GM18858 (cell line): ENCODE data around the gene LMBRD1.
"Not testable (repeated sequence)": the region's sequence is repeated elsewhere in the genome, so short reads cannot be mapped to it uniquely, and the experiment has no call there.

Source experiments
- ATAC-seq: cut with Tn5 transposase; IDR thresholded peaks from one replicate; pipeline ENCODE4 v1.9.1; 2021; ENCODE audit not compliant: unreplicated experiment

The LMBRD1 gene

DNA sequence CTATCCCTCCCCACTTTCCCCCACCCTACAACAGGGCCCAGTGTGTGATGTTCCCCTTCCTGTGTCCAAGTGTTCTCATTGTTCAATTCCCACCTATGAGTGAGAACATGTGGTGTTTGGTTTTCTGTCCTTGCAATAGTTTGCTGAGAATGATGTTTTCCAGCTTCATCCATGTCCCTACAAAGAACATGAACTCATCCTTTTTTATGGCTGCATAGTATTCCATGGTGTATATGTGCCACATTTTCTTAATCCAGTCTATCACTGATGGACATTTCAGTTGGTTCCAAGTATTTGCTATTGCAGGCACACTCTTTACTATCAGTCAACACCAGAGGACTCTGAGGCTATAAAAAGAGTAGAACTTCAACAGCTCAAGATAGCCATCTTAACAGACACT lies 2.0 kb upstream of the LMBRD1 start:
- not testable (repeated sequence) for ATAC-seq

DNA sequence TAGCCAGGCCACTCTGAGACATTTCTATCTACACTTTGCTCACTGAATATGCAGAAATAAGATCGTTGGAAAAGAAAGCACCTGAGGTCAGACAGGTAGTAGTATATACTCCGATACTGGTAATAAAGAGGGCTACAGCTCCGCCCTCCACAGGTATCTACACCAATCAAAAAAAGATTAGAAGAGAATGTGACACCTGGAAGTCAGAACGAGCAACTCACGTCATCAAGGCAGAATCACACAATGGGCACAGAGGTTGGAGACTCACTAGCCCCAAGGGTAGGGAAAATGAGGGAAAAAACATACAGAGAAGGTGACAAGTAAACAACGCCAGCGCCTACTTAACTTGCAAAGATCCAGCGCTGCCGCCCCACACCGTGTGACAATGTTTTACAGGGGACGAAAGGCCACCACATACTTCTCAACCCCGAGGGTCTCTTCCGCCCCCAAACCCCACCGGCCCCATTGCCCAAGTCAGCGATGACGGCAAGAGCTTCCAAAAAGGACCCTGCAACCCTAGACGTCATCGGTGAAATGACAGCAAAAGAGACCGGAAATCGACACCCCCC lies 653 bp downstream of the LMBRD1 start:
- peak; percentile 32 for ATAC-seq

DNA sequence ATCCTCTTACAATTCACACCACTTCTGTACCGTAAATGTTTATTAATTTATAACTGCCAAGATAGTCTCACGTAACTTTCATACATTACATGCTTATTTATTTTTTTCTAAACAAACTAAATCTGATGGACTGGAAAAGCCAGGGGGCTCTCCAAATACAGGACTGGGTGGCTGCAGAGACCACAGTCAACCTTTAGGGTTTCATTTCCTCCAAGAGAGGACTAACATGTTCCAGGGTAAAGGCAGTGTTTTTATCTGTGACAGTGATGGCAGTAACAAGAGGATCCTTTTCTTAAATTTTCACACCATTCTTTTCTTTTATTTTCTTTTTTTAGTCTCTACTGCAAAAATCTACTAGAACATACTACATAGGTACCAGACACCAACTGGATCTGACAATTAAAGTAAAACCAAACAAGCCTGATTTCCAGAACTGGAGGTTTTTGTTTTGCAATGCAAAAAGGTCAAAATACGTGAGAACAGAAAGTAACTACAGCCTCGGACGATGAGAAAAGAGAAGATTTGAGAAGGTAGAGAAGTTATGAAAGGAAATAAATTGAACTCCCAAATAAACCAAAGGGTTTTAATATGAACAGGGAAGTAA lies 1.2 kb downstream of the LMBRD1 start:
- ATAC-seq, result peak; percentile 45

DNA sequence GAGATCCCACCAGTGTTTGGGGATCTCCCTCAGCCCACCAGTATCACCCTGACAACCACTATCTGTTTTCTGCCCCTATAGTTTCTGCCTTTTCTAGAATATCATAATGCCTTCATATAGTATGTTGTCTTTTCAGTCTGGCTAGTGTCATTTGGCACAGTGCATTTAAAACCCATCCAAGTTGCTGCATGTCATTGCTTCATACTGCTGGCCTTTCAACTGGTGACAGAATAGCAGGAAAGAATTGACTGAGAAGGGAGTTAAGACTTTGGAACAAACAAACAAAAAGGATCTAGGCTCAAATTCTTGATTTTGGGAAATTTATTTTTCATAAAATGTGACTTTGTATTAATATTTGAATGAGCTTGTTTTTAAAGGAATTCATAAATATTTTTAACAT lies 4.5 kb downstream of the LMBRD1 start:
- ATAC-seq, result no peak

- peak; percentile 29 for ATAC-seq
These were observed 5.7 kb downstream of the LMBRD1 start for GRCh38 chr6:69791065-69791471.

DNA sequence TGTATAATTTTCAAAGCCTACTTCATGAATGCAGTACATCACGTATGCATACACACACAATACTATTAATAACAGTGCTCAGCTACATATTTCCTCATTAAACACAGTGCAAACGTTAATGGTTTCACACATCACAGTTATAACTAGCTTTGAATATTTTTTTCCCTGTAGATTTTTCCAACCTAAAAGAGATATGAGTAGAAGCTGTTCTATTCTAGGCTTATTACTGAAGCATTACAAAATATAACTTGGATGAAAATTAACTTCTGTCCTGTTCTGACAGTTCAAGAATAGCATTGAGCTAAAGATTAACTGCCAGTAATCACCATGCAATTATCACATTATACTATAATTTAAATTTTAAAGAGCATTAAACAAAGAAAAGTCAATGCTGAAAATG lies 6.2 kb downstream of the LMBRD1 start:
- peak; percentile 1 for ATAC-seq

DNA sequence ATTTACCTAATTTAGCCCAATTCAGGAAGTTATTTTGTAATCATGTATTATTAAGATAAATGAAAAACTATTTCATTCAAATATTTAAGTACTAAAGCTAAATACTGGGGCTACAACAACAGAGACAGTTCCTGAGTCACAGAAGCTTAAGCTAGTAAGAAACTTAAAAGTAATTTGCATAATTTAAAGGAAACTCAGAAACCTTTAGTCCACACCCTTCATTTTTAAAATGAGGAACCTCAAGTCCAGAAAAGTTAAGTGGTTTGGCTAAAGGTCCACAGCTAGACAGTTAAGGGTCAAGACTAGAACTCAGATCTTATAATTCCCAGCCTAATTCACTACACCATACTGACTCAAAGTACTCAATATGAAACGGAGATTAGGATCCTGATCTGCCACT lies 7.2 kb downstream of the LMBRD1 start:
- ATAC-seq, result peak; percentile 29

DNA sequence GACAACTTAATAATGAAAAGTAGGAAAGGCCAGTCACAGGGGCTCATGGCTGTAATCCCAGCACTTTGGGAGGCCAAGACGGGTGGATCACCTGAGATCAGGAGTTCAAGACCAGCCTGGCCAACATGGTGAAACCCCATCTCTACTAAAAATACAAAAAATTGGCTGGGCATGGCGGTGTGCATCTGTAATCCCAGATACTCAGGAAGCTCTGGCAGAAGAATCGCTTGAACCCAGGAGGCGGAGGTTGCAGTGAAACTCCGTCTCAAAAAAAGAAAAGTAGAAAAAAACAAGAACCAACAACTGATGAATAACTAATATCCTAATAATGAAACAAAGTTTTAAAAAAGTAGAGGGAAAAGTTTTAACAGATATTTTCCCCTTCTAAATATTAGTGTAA lies 9.4 kb downstream of the LMBRD1 start:
- ATAC-seq, result not testable (repeated sequence)

GRCh38 chr6:69785697-69786096 lies 11.1 kb downstream of the LMBRD1 start:
- ATAC-seq, result no peak

GRCh38 chr6:69784595-69785377 lies 12.0 kb downstream of the LMBRD1 start:
- peak; percentile 88 for ATAC-seq

GRCh38 chr6:69783108-69783507 lies 13.7 kb downstream of the LMBRD1 start:
- ATAC-seq, result no peak

DNA sequence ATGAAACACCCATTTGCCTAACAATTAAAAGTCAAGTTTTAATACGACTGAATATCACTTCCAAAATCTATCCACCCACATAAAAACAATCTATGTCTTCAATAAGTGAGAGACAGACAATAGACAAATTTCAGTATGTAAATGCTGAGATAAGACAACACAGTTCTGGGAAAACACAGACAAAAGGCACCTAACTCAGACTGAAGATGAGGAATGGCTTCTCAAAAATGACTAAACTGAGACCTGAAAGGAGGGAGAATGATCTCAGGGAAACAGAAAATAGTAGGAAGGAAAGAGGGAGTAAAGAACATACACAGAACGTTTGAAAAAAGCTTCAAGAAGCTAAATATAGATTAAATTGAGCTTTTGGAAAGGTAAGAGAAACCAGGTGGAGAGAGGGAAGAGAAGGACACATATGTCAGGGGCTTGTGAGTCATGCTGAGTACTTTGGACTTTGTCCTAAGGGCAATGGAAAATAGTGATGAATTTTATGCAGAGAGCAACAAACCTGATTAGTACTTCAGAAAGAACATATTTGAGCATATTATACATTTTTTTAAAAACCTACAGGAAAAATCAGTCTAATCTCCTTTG lies 16.1 kb downstream of the LMBRD1 start:
- no peak for ATAC-seq

GRCh38 chr6:69775941-69776340 lies 20.9 kb downstream of the LMBRD1 start:
- ATAC-seq, result no peak

GRCh38 chr6:69775585-69775849 lies 21.3 kb downstream of the LMBRD1 start:
- no peak for ATAC-seq

DNA sequence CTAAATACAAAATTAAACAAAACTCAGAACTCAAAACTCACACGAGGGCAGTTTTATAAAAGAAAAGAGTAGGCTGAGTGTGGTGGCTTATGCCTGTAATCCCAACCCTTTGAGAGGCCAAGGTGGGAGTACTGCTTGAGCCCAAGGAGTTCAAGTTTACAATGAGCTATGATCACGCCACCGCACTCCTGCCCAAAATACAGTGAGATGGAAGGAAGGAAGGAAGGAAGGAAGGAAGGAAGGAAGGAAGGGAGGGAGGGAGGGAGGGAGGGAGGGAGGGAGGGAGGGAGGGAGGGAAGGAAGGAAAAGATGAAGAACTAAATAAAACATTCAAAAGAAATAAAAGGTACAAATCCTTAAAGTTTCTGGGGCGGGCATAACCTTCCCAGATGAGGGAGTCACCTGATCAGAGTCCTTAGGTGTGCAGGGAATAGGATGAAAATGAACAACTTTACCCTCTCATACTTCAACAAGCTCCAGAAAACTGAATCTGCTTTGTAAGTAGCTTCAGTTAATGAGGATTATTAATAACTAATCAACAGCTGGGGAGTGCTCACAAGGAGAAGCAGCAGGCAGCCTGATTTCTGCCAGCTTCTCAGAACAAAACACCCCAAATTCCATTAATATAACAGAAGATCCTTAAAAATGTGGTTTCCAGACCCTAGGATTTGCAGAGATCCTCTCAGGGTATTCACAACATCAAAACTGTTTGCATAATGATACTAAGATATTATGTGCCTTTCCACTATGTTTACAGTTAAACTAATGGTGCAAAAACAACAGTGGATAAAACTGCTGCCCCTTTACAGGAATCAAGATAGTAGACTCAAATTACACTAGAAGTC lies 21.8 kb downstream of the LMBRD1 start:
- ATAC-seq, result no peak

- ATAC-seq, result no peak
These were observed 25.5 kb downstream of the LMBRD1 start for GRCh38 chr6:69771158-69771906.

DNA sequence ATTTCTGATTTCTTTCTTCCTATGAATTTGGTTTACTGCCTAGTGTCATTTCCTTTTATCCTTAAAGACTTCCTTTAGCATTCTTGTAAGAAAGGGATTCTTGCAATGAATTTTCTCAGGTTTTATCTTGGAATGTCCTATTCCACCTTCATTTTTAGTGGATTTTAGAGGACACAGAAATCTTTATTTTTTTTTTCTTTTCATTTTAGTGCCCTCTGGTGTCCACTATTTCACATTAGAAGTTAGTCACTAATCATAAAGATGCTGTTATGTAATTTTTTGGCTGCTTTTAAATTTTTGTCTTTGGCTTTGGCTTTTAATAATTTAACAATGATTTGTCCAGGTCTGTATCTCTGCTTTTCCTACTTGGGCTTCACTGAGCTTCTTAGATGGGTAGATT lies 28.1 kb downstream of the LMBRD1 start:
- ATAC-seq, result no peak

- ATAC-seq, result no peak
These were observed 33.0 kb downstream of the LMBRD1 start for GRCh38 chr6:69763763-69764162.

- no peak for ATAC-seq
These were observed 35.0 kb downstream of the LMBRD1 start for GRCh38 chr6:69761853-69762252.

DNA sequence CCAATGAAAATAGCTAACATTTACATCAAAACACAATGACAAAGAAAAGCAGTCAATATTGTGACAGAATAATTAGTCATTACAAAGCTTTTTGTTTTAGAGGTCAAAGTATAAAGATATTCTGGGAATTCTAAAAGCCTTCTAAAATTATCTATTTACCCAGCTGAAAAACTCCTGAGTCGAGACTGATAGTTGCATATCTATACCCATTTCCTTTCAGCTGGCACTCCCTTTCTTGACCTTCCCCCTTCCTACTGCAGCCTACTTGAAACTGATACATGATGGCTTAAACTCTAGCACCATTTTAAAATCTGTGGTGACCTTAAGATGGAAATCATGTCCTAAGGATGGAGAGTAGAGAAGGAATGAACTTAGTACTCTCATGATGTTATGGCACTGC lies 38.6 kb downstream of the LMBRD1 start:
- ATAC-seq, result no peak

- no peak for ATAC-seq
These were observed 39.9 kb downstream of the LMBRD1 start for GRCh38 chr6:69756907-69757306.
